ENCODE results near the gene SNRPA. TPM values are rescaled to one million over a fixed set of nuclear protein-coding genes. Genes with fewer than 3 reads are reported as not detected.
"Not testable (repeated sequence)": the region's sequence is repeated elsewhere in the genome, so short reads cannot be mapped to it uniquely, and the experiment has no call there.

The SNRPA gene
- total and polyA plus RNA-seq, 2 experiments from 2014 or later, result 145 to 230 TPM

GRCh38 chr19:40723661-40724254 is 27.2 kb upstream of the SNRPA start:
- TF ChIP-seq, protein P1, sequence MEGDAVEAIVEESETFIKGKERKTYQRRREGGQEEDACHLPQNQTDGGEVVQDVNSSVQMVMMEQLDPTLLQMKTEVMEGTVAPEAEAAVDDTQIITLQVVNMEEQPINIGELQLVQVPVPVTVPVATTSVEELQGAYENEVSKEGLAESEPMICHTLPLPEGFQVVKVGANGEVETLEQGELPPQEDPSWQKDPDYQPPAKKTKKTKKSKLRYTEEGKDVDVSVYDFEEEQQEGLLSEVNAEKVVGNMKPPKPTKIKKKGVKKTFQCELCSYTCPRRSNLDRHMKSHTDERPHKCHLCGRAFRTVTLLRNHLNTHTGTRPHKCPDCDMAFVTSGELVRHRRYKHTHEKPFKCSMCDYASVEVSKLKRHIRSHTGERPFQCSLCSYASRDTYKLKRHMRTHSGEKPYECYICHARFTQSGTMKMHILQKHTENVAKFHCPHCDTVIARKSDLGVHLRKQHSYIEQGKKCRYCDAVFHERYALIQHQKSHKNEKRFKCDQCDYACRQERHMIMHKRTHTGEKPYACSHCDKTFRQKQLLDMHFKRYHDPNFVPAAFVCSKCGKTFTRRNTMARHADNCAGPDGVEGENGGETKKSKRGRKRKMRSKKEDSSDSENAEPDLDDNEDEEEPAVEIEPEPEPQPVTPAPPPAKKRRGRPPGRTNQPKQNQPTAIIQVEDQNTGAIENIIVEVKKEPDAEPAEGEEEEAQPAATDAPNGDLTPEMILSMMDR (IDR thresholded peaks at IDR 0.05; ENCODE audit: low read depth, low read length), result no peak
- Histone ChIP-seq H3K4me1 (ENCODE audit: low read depth) (peaks cover 3% of the 10 kb centered on the region), H3K9me3 (ENCODE audit: low read depth) (no peaks in the 10 kb centered on the region), H3K27ac (no peak overlapping the region), H3K27me3 (no peaks in the 10 kb centered on the region), H3K4me3 (no peak overlapping the region), H3K36me3 (peaks cover 6% of the 10 kb centered on the region)
- no peak for DNase-seq (ENCODE audit: low read depth in 1 of 2, low spot score in 1 of 2)

GRCh38 chr19:40724315-40724714 is 26.7 kb upstream of the SNRPA start:
- no peaks in the 10 kb centered on the region for H3K9me3 ChIP-seq (ENCODE audit: low read depth)
- DNase-seq (ENCODE audit: low read depth in 1 of 2, low spot score in 1 of 2), result no peak
- H3K27me3 ChIP-seq, result no peaks in the 10 kb centered on the region
- TF ChIP-seq, protein P1 (IDR thresholded peaks at IDR 0.05; ENCODE audit: low read depth, low read length), result no peak
- H3K27ac ChIP-seq, result no peak overlapping the region
- peaks cover 3% of the 10 kb centered on the region for H3K4me1 ChIP-seq (ENCODE audit: low read depth)
- H3K4me3 ChIP-seq, result no peak overlapping the region
- H3K36me3 ChIP-seq, result peaks cover 6% of the 10 kb centered on the region

GRCh38 chr19:40724855-40725254 is 26.1 kb upstream of the SNRPA start:
- Histone ChIP-seq H3K27ac (no peak overlapping the region), H3K27me3 (no peaks in the 10 kb centered on the region), H3K9me3 (ENCODE audit: low read depth) (no peaks in the 10 kb centered on the region), H3K4me3 (no peak overlapping the region), H3K4me1 (ENCODE audit: low read depth) (no peaks in the 10 kb centered on the region), H3K36me3 (peaks cover 8% of the 10 kb centered on the region)
- TF ChIP-seq, protein P1 (IDR thresholded peaks at IDR 0.05; ENCODE audit: low read depth, low read length), result no peak
- no peak for DNase-seq (ENCODE audit: low read depth in 1 of 2, low spot score in 1 of 2)

- Histone ChIP-seq H3K4me3 (no peak overlapping the region), H3K9me3 (ENCODE audit: low read depth) (no peaks in the 10 kb centered on the region), H3K27me3 (no peaks in the 10 kb centered on the region), H3K27ac (no peak overlapping the region), H3K36me3 (peaks cover 21% of the 10 kb centered on the region), H3K4me1 (ENCODE audit: low read depth) (no peaks in the 10 kb centered on the region)
- no peak for DNase-seq (ENCODE audit: low read depth in 1 of 2, low spot score in 1 of 2)
- TF ChIP-seq, protein P1 (IDR thresholded peaks at IDR 0.05; ENCODE audit: low read depth, low read length), result no peak
Observed at GRCh38 chr19:40726279-40726678, 24.7 kb upstream of the SNRPA start.

GRCh38 chr19:40730065-40730464 is 20.9 kb upstream of the SNRPA start:
- H3K36me3 ChIP-seq, result peaks cover 34% of the 10 kb centered on the region

GRCh38 chr19:40732304-40732703 is 18.7 kb upstream of the SNRPA start:
- DNase-seq (ENCODE audit: low read depth in 1 of 2, low spot score in 1 of 2); H3K4me1 ChIP-seq (ENCODE audit: low read depth); H3K4me3 ChIP-seq; H3K27me3 ChIP-seq; H3K9me3 ChIP-seq (ENCODE audit: low read depth); H3K27ac ChIP-seq: not testable (repeated sequence)
- H3K36me3 ChIP-seq, result peaks cover 40% of the 10 kb centered on the region

More at GRCh38 chr19:40730065-40730464, 20.9 kb upstream of the SNRPA start:
- not testable (repeated sequence) for H3K4me1 ChIP-seq (ENCODE audit: low read depth); H3K27me3 ChIP-seq; H3K9me3 ChIP-seq (ENCODE audit: low read depth); H3K27ac ChIP-seq; DNase-seq (ENCODE audit: low read depth in 1 of 2, low spot score in 1 of 2); H3K4me3 ChIP-seq
